SK-N-SH (cell line): ENCODE measurements around the gene CNIH3. TPM values are rescaled to one million over a fixed set of nuclear protein-coding genes. Genes with fewer than 3 reads are reported as not detected.
A peak's percentile ranks its signal among the peaks of the same experiment; 100 is the strongest.

Experiments used
- CTCF ChIA-PET: fragments of 300-600, 350-600 bp; formaldehyde crosslinking; extraction: SDS; loops from one replicate; lab custom pipeline; 2021; lab: Yijun Ruan, JAX
- POLR2A ChIA-PET: fragments of 350-600 bp; sonication (Branson Sonifier 250); formaldehyde crosslinking; extraction: SDS; loops from one replicate; lab custom pipeline; 2020; ENCODE audit warnings: antibody characterized with exemption, inconsistent platforms; lab: Yijun Ruan, JAX
- DNase-seq: peaks from one replicate; pipeline ENCODE4 v3.0.0; 2012
- H2AFZ ChIP-seq: fragments of 200-600 bp; sonication (generic); 2 replicates; pipeline ENCODE4 v1.8.1; 2016; ENCODE audit warnings: antibody characterized with exemption, mild to moderate bottlenecking, low read depth
- H3F3A ChIP-seq: fragments of 200-600 bp; sonication (generic); replicated peaks from 2 replicates; pipeline ENCODE3; 2016; ENCODE audit warnings: antibody characterized with exemption, mild to moderate bottlenecking; ENCODE audit not compliant: insufficient read depth
- H3K27ac ChIP-seq, 2 experiments: fragments of 200-500 bp in 1 of 2; fragments of 200-600 bp in 1 of 2; sonication (Bioruptor generic) in 1 of 2; sonication (generic), shearing (Covaris generic) in 1 of 2; 2 replicates each; pipeline versions ENCODE4 v1.5.1 to v1.6.1; 2014 to 2016; ENCODE audit warnings: low read depth in 2 of 2, inconsistent platforms in 1 of 2, low read length in 1 of 2, mild to moderate bottlenecking in 1 of 2, mixed read lengths in 1 of 2
- H3K27me3 ChIP-seq: fragments of 200-600 bp; sonication (generic), shearing (Covaris generic); 2 replicates; pipeline ENCODE4 v1.6.1; 2016; ENCODE audit warnings: mixed run types; ENCODE audit not compliant: insufficient read depth
- H3K36me3 ChIP-seq, 2 experiments: fragments of 200-500 bp in 1 of 2; fragments of 200-600 bp in 1 of 2; sonication (Bioruptor generic) in 1 of 2; sonication (generic) in 1 of 2; replicated peaks in 1 of 2; 2 replicates each; pipeline versions ENCODE3 to v1.5.1; 2014 to 2016; ENCODE audit warnings: low read length in 1 of 2, mild to moderate bottlenecking in 1 of 2; ENCODE audit not compliant: insufficient read depth in 2 of 2, control insufficient read depth in 1 of 2
- H3K4me1 ChIP-seq, 2 experiments: fragments of 200-500 bp in 1 of 2; fragments of 200-600 bp in 1 of 2; sonication (Bioruptor generic) in 1 of 2; sonication (generic), shearing (Covaris generic) in 1 of 2; 2 replicates each; pipeline versions ENCODE4 v1.5.1 to v1.6.1; 2014 to 2016; ENCODE audit warnings: low read depth in 1 of 2, low read length in 1 of 2, mixed run types in 1 of 2; ENCODE audit not compliant: insufficient read depth in 2 of 2, control insufficient read depth in 1 of 2
- H3K4me2 ChIP-seq: fragments of 200-600 bp; sonication (generic), shearing (Covaris generic); 2 replicates; pipeline ENCODE4 v1.6.1; 2017; ENCODE audit warnings: mixed run types
- H3K4me3 ChIP-seq, 2 experiments: fragments of 200-500 bp in 1 of 2; fragments of 200-600 bp in 1 of 2; sonication (Bioruptor generic) in 1 of 2; sonication (generic), shearing (Covaris generic) in 1 of 2; 2 replicates each; pipeline versions ENCODE4 v1.5.1 to v1.8.1; 2014 to 2016; ENCODE audit warnings: low read depth in 2 of 2, inconsistent platforms in 1 of 2, low read length in 1 of 2, mild to moderate bottlenecking in 1 of 2, mixed read lengths in 1 of 2, moderate library complexity in 1 of 2
- H3K79me2 ChIP-seq: fragments of 200-600 bp; sonication (generic); 2 replicates; pipeline ENCODE4 v1.8.1; 2017; ENCODE audit warnings: mild to moderate bottlenecking; ENCODE audit not compliant: insufficient read depth
- H3K9ac ChIP-seq: fragments of 200-600 bp; sonication (generic); 2 replicates; pipeline ENCODE4 v1.6.1; 2017; ENCODE audit warnings: mixed run types
- H3K9me2 ChIP-seq: fragments of 200-600 bp; sonication (generic); 2 replicates; pipeline ENCODE4 v1.6.1; 2017; ENCODE audit warnings: mixed run types
- H3K9me3 ChIP-seq: fragments of 200-600 bp; sonication (generic); 2 replicates; pipeline ENCODE4 v1.6.1; 2017; ENCODE audit warnings: mixed run types, mild to moderate bottlenecking, moderate library complexity
- H4K20me1 ChIP-seq: fragments of 200-600 bp; sonication (generic); 2 replicates; pipeline ENCODE4 v1.6.1; 2017; ENCODE audit warnings: mild to moderate bottlenecking, mixed run types; ENCODE audit not compliant: insufficient read depth
- CHD2 ChIP-seq: fragments of 150-350 bp; IDR thresholded peaks from 2 replicates; pipeline ENCODE4 v1.6.1; 2018; ENCODE audit warnings: low read length; ENCODE audit not compliant: partially characterized antibody
- ELF1 ChIP-seq: IDR thresholded peaks from 2 replicates; pipeline ENCODE4 v1.4.0; 2012
- EP300 ChIP-seq, 2 experiments: IDR thresholded peaks; 2 replicates each; pipeline versions ENCODE4 v1.4.0 to v1.6.1; 2012; ENCODE audit warnings: borderline replicate concordance in 1 of 2, low read depth in 1 of 2, low read length in 1 of 2
- EZH2phosphoT487 ChIP-seq: fragments of 200-600 bp; sonication (generic); IDR thresholded peaks from 2 replicates; pipeline ENCODE4 v1.6.1; 2017; ENCODE audit warnings: low read depth, mixed run types, mild to moderate bottlenecking, antibody characterized with exemption, moderate library complexity, borderline replicate concordance
- FOSL2 ChIP-seq: IDR thresholded peaks from 2 replicates; pipeline ENCODE4 v1.4.0; 2012; ENCODE audit warnings: low read depth, mild to moderate bottlenecking, moderate library complexity, borderline replicate concordance
- FOXJ3 ChIP-seq: sonication (generic); formaldehyde crosslinking; IDR thresholded peaks from 2 replicates; pipeline ENCODE4 v1.5.1; 2020; ENCODE audit warnings: mild to moderate bottlenecking, missing genetic modification reagents
- FOXM1 ChIP-seq: IDR thresholded peaks from 2 replicates; pipeline ENCODE4 v1.4.0; 2012; ENCODE audit warnings: low read depth, mild to moderate bottlenecking
- GABPA ChIP-seq: IDR thresholded peaks from 2 replicates; pipeline ENCODE4 v1.4.0; 2012; ENCODE audit warnings: low read depth, mild to moderate bottlenecking
- GATA2 ChIP-seq: sonication (generic); formaldehyde crosslinking; IDR thresholded peaks from 2 replicates; pipeline ENCODE4 v1.5.0; 2020; ENCODE audit warnings: mild to moderate bottlenecking, missing genetic modification reagents
- JUND ChIP-seq: IDR thresholded peaks from 2 replicates; pipeline ENCODE4 v1.4.0; 2012
- MAX ChIP-seq: IDR thresholded peaks from 2 replicates; pipeline ENCODE4 v1.4.0; 2012; ENCODE audit warnings: low read depth
- MEF2A ChIP-seq: IDR thresholded peaks from 2 replicates; pipeline ENCODE4 v1.4.0; 2012; ENCODE audit warnings: low read depth, borderline replicate concordance
- NFIC ChIP-seq: IDR thresholded peaks from 2 replicates; pipeline ENCODE4 v1.4.0; 2012; ENCODE audit warnings: borderline replicate concordance
- NRF1 ChIP-seq: IDR thresholded peaks from 2 replicates; pipeline ENCODE4 v1.6.1; 2012; ENCODE audit warnings: low read depth, mild to moderate bottlenecking, low read length
- POLR2AphosphoS5 ChIP-seq: IDR thresholded peaks from 2 replicates; pipeline ENCODE4 v1.6.1; 2012; ENCODE audit warnings: low read depth, low read length
- RAD21 ChIP-seq: IDR thresholded peaks from 2 replicates; pipeline ENCODE4 v1.6.1; 2012; ENCODE audit warnings: mild to moderate bottlenecking, low read length
- RCOR1 ChIP-seq: fragments of 150-350 bp; IDR thresholded peaks from 2 replicates; pipeline ENCODE4 v1.6.1; 2017; ENCODE audit warnings: antibody characterized with exemption, low read length
- RFX5 ChIP-seq: IDR thresholded peaks from 2 replicates; pipeline ENCODE4 v1.6.1; 2012; ENCODE audit warnings: mild to moderate bottlenecking, improper control_type of control experiment, low read length
- RXRA ChIP-seq: IDR thresholded peaks from 2 replicates; pipeline ENCODE4 v1.4.0; 2012; ENCODE audit warnings: low read depth, mild to moderate bottlenecking, borderline replicate concordance
- SIN3A ChIP-seq: IDR thresholded peaks from 2 replicates; pipeline ENCODE4 v1.6.1; 2012; ENCODE audit warnings: low read depth, mild to moderate bottlenecking, low read length, moderate library complexity, borderline replicate concordance
- SMC3 ChIP-seq: IDR thresholded peaks from 2 replicates; pipeline ENCODE4 v1.6.1; 2012; ENCODE audit warnings: low read depth, low read length, improper control_type of control experiment
- TAF1 ChIP-seq: IDR thresholded peaks from 2 replicates; pipeline ENCODE4 v1.6.1; 2012; ENCODE audit warnings: low read depth, mild to moderate bottlenecking, low read length, moderate library complexity, borderline replicate concordance
- TCF12 ChIP-seq: IDR thresholded peaks from 2 replicates; pipeline ENCODE4 v1.4.0; 2012
- TEAD4 ChIP-seq: IDR thresholded peaks from 2 replicates; pipeline ENCODE4 v1.4.0; 2012; ENCODE audit warnings: mild to moderate bottlenecking, borderline replicate concordance; ENCODE audit not compliant: insufficient read depth
- USF1 ChIP-seq: IDR thresholded peaks from 2 replicates; pipeline ENCODE4 v1.4.0; 2012; ENCODE audit warnings: low read depth, borderline replicate concordance
- WGBS: methylation state at CpG from one replicate; pipeline ENCODE4 v1.1.6; 2017; ENCODE audit warnings: low lambda C conversion rate; 5-methylcytosine and 5-hydroxymethylcytosine counted together
- polyA plus RNA-seq, 3 experiments: library from polyadenylated mRNA; depleted of rRNA; stranded (reverse); fragments of >200 nt; gene quantifications; 2 replicates each; pipeline ENCODE4 v1.2.3, GENCODE V29; 2012
- TF ChIP-seq, protein P1 (sequence below): fragments of 150-350 bp; IDR thresholded peaks from 2 replicates; pipeline ENCODE4 v1.6.1; 2016; ENCODE audit warnings: mild to moderate bottlenecking, low read depth, low read length
- TF ChIP-seq, protein P2 (sequence below): IDR thresholded peaks from 2 replicates; pipeline ENCODE4 v1.4.0; 2012; ENCODE audit warnings: low read depth, borderline replicate concordance
- TF ChIP-seq, protein P3 (sequence below): fragments of 200-600 bp; sonication (generic); IDR thresholded peaks from 2 replicates; pipeline ENCODE4 v1.6.1; 2017; ENCODE audit warnings: antibody characterized with exemption, mild to moderate bottlenecking, moderate library complexity
- TF ChIP-seq, protein P4 (sequence below): IDR thresholded peaks from 2 replicates; pipeline ENCODE4; 2012

CNIH3 gene
- polyA plus RNA-seq, 1 of the 3 experiments (the other 2 are of a cell fraction) = 18.8 TPM

DNA sequence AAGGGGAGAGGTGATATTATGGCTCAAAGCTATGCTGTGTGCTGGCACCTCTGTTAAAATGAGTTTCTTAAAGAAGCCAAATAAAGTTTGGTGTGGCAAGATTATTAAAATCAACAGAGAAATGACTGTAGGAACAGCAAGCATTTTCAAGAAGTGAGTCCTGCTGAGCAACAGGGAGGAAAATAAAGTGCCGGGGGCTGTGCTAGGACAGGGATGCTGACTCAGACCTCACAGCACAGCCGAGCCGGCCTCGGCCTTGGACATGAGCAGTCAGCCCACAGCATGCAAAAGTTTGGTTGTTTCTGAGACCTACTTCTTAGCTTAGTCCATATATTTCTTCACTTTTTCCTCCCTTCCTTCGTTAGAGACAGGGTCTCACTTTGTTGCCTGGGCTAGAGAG, 19.2 kb downstream of the CNIH3 start:
- 16% methylated on average over 4 of the region's 5 CpGs for WGBS
- peaks cover 27% of the 10 kb centered on the region for H3F3A ChIP-seq
- no peak for DNase-seq
- H3K36me3 ChIP-seq = no peaks in the 10 kb centered on the region
- H2AFZ ChIP-seq = no peak overlapping the region
- no peaks in the 10 kb centered on the region for H3K9me2 ChIP-seq
- H3K4me1 ChIP-seq = peaks cover 11 to 58% of the 10 kb centered on the region in 2 experiments
- peak overlapping the region; percentile 17; the same call in 1 of the 2 replicates for H3K9ac ChIP-seq
- CTCF ChIA-PET = interaction anchor here (0.7 to 3.5 kb wide), 3 partner anchors 10 to 287 kb away, joined by 3 to 24 read pairs (median 4); no protein-coding TSS in a partner anchor
- peaks cover 38% of the 10 kb centered on the region for H3K79me2 ChIP-seq
- peak overlapping the region in 1 of 2 experiments; percentile 87; a peak in 2 of 4 replicates for H3K27ac ChIP-seq
- no peak overlapping the region for H3K4me3 ChIP-seq
- no peaks in the 10 kb centered on the region for H4K20me1 ChIP-seq
- POLR2A ChIA-PET = no interaction called here
- no peaks in the 10 kb centered on the region for H3K9me3 ChIP-seq
- no peaks in the 10 kb centered on the region for H3K27me3 ChIP-seq
- peak overlapping the region; percentile 22; the same call in 1 of the 2 replicates for H3K4me2 ChIP-seq
- no peak for TF ChIP-seq ELF1
- no peak for TF ChIP-seq USF1
- no peak for TF ChIP-seq CHD2
- no peak for TF ChIP-seq NRF1
- TF ChIP-seq MAX = peak; percentile 77; the same call in 1 of the 2 replicates
- TF ChIP-seq RXRA = no peak
- TF ChIP-seq, protein P1, sequence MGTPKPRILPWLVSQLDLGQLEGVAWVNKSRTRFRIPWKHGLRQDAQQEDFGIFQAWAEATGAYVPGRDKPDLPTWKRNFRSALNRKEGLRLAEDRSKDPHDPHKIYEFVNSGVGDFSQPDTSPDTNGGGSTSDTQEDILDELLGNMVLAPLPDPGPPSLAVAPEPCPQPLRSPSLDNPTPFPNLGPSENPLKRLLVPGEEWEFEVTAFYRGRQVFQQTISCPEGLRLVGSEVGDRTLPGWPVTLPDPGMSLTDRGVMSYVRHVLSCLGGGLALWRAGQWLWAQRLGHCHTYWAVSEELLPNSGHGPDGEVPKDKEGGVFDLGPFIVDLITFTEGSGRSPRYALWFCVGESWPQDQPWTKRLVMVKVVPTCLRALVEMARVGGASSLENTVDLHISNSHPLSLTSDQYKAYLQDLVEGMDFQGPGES = no peak
- TF ChIP-seq GABPA = no peak
- TF ChIP-seq POLR2AphosphoS5 = no peak
- 0 out of 2 replicates have a peak, but pooled peaks have one; percentile 31 for TF ChIP-seq SIN3A
- TF ChIP-seq MEF2A = no peak
- no peak for TF ChIP-seq SMC3
- TF ChIP-seq, protein P2, sequence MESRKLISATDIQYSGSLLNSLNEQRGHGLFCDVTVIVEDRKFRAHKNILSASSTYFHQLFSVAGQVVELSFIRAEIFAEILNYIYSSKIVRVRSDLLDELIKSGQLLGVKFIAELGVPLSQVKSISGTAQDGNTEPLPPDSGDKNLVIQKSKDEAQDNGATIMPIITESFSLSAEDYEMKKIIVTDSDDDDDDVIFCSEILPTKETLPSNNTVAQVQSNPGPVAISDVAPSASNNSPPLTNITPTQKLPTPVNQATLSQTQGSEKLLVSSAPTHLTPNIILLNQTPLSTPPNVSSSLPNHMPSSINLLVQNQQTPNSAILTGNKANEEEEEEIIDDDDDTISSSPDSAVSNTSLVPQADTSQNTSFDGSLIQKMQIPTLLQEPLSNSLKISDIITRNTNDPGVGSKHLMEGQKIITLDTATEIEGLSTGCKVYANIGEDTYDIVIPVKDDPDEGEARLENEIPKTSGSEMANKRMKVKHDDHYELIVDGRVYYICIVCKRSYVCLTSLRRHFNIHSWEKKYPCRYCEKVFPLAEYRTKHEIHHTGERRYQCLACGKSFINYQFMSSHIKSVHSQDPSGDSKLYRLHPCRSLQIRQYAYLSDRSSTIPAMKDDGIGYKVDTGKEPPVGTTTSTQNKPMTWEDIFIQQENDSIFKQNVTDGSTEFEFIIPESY = no peak
- no peak for TF ChIP-seq TEAD4
- TF ChIP-seq EP300 (IDR thresholded peaks at IDR 0.05; ENCODE audit: borderline replicate concordance in 1 of 2, low read depth in 1 of 2, low read length in 1 of 2) = no peak
- no peak for TF ChIP-seq RFX5
- no peak for TF ChIP-seq GATA2 (CRISPR knock-in tag)
- no peak for TF ChIP-seq TAF1
- TF ChIP-seq, protein P3, sequence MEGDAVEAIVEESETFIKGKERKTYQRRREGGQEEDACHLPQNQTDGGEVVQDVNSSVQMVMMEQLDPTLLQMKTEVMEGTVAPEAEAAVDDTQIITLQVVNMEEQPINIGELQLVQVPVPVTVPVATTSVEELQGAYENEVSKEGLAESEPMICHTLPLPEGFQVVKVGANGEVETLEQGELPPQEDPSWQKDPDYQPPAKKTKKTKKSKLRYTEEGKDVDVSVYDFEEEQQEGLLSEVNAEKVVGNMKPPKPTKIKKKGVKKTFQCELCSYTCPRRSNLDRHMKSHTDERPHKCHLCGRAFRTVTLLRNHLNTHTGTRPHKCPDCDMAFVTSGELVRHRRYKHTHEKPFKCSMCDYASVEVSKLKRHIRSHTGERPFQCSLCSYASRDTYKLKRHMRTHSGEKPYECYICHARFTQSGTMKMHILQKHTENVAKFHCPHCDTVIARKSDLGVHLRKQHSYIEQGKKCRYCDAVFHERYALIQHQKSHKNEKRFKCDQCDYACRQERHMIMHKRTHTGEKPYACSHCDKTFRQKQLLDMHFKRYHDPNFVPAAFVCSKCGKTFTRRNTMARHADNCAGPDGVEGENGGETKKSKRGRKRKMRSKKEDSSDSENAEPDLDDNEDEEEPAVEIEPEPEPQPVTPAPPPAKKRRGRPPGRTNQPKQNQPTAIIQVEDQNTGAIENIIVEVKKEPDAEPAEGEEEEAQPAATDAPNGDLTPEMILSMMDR = no peak
- TF ChIP-seq FOXJ3 (CRISPR knock-in tag) = no peak
- no peak for TF ChIP-seq RAD21
- peak; percentile 50; the same call in 1 of the 2 replicates for TF ChIP-seq FOSL2
- no peak for TF ChIP-seq NFIC
- TF ChIP-seq TCF12 = no peak
- peak; percentile 31; the same call in 1 of the 2 replicates for TF ChIP-seq JUND
- TF ChIP-seq FOXM1 = no peak
- TF ChIP-seq RCOR1 = no peak
- no peak for TF ChIP-seq EZH2phosphoT487
- TF ChIP-seq, protein P4, sequence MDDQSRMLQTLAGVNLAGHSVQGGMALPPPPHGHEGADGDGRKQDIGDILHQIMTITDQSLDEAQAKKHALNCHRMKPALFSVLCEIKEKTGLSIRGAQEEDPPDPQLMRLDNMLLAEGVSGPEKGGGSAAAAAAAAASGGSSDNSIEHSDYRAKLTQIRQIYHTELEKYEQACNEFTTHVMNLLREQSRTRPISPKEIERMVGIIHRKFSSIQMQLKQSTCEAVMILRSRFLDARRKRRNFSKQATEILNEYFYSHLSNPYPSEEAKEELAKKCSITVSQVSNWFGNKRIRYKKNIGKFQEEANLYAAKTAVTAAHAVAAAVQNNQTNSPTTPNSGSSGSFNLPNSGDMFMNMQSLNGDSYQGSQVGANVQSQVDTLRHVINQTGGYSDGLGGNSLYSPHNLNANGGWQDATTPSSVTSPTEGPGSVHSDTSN = no peak
